ENCODE measurements around the gene MAP3K14.

The MAP3K14 gene

DNA sequence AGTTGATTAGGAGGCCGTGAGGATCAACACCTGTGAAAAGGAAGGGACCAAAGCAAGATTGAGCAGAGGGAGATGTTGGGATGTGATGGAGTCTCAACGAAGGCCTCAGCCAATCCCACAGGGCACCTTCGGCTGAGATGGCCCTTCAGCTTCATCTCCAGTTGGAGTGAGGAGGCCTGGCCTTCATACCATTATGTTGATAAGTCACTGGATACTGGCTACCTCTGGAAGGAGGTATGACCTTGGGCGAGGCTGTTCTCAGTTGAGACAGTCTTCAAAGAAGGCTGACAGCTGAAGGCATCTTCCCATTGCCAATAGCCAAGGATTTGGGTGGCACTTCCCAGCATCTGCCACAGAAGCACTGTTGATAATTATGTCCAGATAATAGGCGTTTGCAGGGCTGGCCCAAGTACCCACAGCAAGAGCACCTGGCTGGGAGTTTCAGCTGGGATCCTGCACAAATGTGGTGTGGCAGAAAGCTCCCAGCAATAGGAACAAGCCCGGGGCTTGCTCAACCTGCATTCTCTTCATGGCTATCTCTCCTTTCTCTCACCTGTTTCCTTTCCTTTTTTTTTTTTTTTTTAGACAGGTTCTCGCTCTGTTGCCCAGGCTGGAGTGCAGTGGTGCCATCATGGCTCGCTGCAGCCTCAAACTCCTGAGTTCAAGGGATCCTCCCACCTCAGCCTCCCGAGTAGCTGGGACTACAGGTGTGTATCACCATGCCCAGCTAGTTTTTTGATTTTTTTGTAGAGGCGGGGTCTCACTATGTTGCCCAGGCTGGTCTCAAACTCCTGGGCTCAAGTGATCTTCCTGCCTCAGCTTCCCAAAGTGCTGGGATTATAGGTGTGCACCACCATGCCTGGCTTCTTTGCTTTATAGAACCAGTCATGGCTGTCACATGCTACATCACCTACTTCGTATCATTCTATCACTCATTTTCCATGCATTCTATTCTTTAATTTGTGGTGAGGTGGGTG, 18.2 kb upstream of the MAP3K14 start:
- TF ChIP-seq, protein P1, sequence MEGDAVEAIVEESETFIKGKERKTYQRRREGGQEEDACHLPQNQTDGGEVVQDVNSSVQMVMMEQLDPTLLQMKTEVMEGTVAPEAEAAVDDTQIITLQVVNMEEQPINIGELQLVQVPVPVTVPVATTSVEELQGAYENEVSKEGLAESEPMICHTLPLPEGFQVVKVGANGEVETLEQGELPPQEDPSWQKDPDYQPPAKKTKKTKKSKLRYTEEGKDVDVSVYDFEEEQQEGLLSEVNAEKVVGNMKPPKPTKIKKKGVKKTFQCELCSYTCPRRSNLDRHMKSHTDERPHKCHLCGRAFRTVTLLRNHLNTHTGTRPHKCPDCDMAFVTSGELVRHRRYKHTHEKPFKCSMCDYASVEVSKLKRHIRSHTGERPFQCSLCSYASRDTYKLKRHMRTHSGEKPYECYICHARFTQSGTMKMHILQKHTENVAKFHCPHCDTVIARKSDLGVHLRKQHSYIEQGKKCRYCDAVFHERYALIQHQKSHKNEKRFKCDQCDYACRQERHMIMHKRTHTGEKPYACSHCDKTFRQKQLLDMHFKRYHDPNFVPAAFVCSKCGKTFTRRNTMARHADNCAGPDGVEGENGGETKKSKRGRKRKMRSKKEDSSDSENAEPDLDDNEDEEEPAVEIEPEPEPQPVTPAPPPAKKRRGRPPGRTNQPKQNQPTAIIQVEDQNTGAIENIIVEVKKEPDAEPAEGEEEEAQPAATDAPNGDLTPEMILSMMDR (IDR thresholded peaks at IDR 0.05; ENCODE audit: insufficient read depth, low read depth, low read length, missing control alignments): no peak
- no peak for DNase-seq (ENCODE audit: low read depth)
- H3K4me3 ChIP-seq (ENCODE audit: low read length): no peak overlapping the region

DNA sequence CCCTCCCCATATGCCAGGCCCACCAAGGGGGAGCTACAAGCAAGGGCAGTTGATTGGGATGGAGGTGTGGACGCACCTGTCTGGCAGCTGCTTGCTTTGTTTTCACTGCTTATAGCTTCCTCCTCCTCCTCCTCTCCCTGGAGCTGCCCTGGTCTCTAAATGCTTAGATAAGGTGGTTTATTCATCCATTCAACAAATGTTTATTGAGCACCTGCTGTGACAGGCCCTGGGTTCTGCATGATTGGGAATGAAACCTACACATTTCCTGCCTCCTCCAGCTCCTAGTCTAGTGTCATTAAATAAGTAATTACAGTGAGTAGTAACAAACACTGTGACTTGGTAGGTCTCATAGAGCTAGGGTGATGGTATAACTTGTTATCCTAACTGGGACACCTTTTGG, 17.4 kb upstream of the MAP3K14 start:
- peak; percentile 37 for DNase-seq (ENCODE audit: low read depth)
- TF ChIP-seq, protein P1 (IDR thresholded peaks at IDR 0.05; ENCODE audit: insufficient read depth, low read depth, low read length, missing control alignments): no peak
- H3K4me3 ChIP-seq (ENCODE audit: low read length): no peak overlapping the region

DNA sequence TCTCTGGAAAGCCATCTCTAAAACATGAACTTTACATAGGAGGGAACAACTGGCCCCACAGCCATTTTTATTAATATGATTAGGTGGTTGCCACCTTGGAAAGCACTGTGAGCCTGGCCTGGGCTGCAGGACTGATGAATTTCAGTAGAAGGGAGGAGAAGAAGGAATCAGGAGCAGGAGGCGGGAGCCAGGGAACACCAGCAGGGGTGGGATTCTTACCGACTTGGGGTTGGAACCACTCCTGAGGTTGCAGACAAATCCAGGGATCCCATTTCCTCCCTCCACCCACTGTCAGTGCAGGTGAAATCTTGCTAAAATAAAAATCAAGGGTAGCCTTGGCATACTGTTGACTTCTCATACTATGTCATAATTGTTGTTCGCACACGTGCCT, 16.9 kb upstream of the MAP3K14 start:
- TF ChIP-seq, protein P1 (IDR thresholded peaks at IDR 0.05; ENCODE audit: insufficient read depth, low read depth, low read length, missing control alignments): no peak
- DNase-seq (ENCODE audit: low read depth): no peak
- no peak overlapping the region for H3K4me3 ChIP-seq (ENCODE audit: low read length)

DNA sequence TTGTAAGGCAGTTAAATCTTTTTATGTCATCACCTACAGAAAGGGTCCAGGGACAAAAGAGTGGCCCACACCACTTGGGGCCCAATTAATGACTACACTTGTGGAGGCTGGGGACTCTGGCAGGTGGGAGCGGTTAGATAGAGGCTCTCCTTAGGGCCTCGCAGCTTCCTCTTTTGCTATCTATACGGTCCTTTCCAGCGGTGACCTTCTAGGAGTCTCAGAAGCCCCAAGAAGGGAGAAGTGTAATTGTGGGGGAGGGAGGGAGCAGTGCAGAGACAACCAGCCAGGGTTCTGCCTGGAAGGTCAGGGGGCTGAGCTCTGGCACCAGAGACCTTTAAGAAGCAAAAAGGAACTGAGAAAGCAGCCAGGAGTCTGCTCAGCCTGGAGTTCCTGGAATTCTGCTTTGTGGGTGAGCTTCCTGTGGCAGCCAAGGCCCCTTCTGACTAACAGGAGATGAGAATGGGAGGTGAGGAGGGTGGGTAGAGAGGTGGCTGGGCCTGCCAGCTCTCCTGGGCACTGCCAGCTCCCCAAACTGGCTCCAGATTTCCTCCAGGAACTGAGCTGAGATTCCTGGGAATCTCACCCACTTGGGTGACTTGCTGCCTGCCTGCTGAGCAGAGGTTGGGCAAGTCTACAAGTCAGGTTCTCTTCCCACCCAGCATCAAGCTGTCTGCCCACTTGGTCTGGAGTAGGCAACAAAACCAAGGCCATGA, 16.3 kb upstream of the MAP3K14 start:
- DNase-seq (ENCODE audit: low read depth): no peak
- no peak overlapping the region for H3K4me3 ChIP-seq (ENCODE audit: low read length)

DNA sequence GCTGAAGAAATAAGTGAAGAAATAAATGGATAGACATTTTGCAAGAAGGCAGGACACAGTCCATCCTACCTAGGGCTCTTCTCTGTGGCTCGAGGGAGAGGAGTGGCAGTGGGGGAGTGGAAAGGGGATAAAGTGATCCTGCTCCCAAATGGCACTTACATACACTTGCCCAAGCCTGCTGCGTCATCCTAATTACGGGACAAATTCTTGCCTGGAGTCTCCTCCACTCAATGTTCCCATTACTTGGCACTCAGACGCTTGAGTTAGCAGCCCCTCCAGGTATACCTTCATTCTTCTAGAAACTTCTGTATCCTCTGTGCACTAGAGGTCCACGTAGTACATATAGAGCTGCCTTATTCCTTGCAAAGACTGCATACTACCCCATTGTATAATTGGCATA, 15.7 kb upstream of the MAP3K14 start:
- TF ChIP-seq, protein P1 (IDR thresholded peaks at IDR 0.05; ENCODE audit: insufficient read depth, low read depth, low read length, missing control alignments): no peak
- no peak for DNase-seq (ENCODE audit: low read depth)

More for the DNA sequence above, 16.3 kb upstream of the MAP3K14 start:
- TF ChIP-seq, protein P1 (IDR thresholded peaks at IDR 0.05; ENCODE audit: insufficient read depth, low read depth, low read length, missing control alignments): no peak

DNA sequence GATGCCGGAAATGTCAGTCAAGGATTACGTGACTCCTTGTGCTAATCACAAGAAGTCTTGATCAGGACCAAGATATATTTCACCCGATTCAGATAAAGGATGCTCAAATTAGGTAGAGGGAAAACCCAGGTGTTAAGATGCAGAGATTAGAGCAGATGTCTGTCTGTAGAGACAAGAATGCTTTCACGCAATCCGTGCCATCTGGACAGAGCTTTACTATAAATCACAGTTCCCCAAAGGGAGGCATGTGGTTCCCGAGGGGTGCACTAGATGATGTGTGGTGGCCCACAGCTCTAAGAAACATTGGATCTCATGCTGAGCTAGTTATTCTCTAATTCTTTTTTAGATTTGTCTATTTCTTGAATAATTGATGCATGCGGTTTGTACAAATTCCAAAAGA, 9.8 kb upstream of the MAP3K14 start:
- TF ChIP-seq, protein P1 (IDR thresholded peaks at IDR 0.05; ENCODE audit: insufficient read depth, low read depth, low read length, missing control alignments): no peak
- no peak for DNase-seq (ENCODE audit: low read depth)
- no peak overlapping the region for H3K4me3 ChIP-seq (ENCODE audit: low read length)

More for the DNA sequence above, 15.7 kb upstream of the MAP3K14 start:
- H3K4me3 ChIP-seq (ENCODE audit: low read length): no peak overlapping the region
